Gastroesophageal sphincter (tissue), 3 donors: ENCODE measurements around the gene LPP.

Experiments used
- CTCF ChIP-seq, 4 experiments: fragments of 200-600 bp in 2 of 4; fragments of 450-650 bp in 2 of 4; sonication (generic) in 1 of 4; IDR thresholded peaks; one replicate each; pipeline ENCODE4 v1.5.1; 2017 to 2019; ENCODE audit warnings: antibody characterized with exemption in 4 of 4, mild to moderate bottlenecking in 2 of 4, moderate library complexity in 2 of 4
- EP300 ChIP-seq: sonication (generic); formaldehyde crosslinking; IDR thresholded peaks from one replicate; pipeline ENCODE4 v1.6.1; 2017; ENCODE audit warnings: antibody characterized with exemption, mild to moderate bottlenecking
- POLR2A ChIP-seq, 2 donors: fragments of 450-650 bp; IDR thresholded peaks; one replicate each; pipeline ENCODE4 v1.6.1; 2017; ENCODE audit warnings: antibody characterized with exemption in 2 of 2, mild to moderate bottlenecking in 2 of 2, moderate library complexity in 1 of 2
- POLR2AphosphoS5 ChIP-seq: sonication (generic); formaldehyde crosslinking; IDR thresholded peaks from one replicate; pipeline ENCODE4 v1.6.1; 2017; ENCODE audit warnings: antibody characterized with exemption

GRCh38 chr3:188253800-188254452, 100.0 kb downstream of the LPP start:
- TF ChIP-seq CTCF (IDR thresholded peaks at IDR 0.05), result no peak
- peak; percentile 3 for TF ChIP-seq POLR2AphosphoS5
- no peak for TF ChIP-seq POLR2A (IDR thresholded peaks at IDR 0.05)
- no peak for TF ChIP-seq EP300
